ENCODE measurements around the gene SUV39H2.
"Not testable (repeated sequence)": the region's sequence is repeated elsewhere in the genome, so short reads cannot be mapped to it uniquely, and the experiment has no call there.

The SUV39H2 gene

DNA sequence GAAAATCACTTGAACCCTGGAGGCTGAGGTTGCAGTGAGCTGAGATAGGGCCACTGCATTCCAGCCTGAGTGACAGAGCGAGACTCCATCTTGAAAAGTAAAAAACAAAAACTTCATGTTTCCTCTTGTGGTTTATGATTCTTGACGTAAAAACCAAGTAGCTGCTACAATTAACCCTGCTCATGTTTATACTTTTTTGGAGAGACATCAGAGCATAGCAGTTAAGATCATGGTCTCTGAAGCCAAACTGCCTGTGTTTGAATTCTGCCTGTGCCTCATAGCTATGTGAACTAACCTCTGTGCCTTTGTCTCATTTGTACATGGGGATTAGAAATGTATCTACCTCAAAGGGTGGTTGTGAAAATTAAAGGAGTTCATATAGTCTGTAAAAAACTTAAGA, 27.2 kb downstream of the SUV39H2 start:
- ATAC-seq (no peak), DNase-seq (ENCODE audit: low spot score in 2 of 2) (no peak)
- Mint-ChIP-seq H3K4me3 (no peak overlapping the region), H3K9me3 (no peaks in the 10 kb centered on the region), H3K36me3 (peaks cover 83% of the 10 kb centered on the region), H3K4me1 (no peaks in the 10 kb centered on the region), H3K27ac (no peak overlapping the region)

DNA sequence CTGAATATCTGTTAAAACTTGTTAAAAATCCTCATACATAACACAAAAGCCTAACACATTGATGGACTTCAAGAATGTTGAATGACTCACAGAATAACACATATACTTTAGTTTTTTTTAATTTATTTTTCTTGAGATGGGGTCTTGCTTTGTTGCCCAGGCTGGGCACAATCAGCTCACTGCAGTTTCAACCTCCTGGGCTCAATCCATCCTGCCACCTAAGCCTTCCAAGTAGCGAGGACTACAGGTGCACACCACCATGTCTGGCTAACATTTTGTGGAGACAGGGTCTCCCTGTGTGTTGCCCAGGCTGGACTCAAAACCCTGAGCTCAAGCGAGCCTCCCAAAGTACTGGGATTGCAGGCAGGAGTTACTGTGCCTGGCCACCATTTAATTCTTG, 28.1 kb downstream of the SUV39H2 start:
- no peak for ATAC-seq
- Mint-ChIP-seq H3K4me3 (no peak overlapping the region), H3K36me3 (peaks cover 86% of the 10 kb centered on the region), H3K9me3 (no peaks in the 10 kb centered on the region), H3K27ac (no peak overlapping the region), H3K4me1 (no peaks in the 10 kb centered on the region)
- DNase-seq (ENCODE audit: low spot score in 2 of 2) = no peak

DNA sequence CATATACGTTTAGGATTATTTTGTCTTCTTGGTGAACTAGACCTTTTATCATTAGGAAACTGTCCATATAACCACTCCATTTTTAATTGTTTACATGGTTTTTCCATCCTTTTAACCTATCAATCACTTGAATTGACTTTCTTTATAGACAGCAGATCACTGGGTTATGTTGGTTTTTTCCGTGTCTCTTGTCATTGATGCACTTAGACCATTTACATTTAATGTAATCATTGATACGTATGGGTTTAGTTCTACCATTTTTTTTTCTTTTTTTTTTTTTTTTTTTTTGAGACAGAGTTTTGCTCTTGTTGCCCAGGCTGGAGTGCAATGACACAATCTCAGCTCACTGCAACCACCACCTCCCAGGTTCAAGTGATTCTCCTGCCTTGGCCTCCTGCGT, 28.9 kb downstream of the SUV39H2 start:
- ATAC-seq; DNase-seq (ENCODE audit: low spot score in 2 of 2); H3K4me1 Mint-ChIP-seq; H3K4me3 Mint-ChIP-seq; H3K27ac Mint-ChIP-seq; H3K9me3 Mint-ChIP-seq: not testable (repeated sequence)
- peaks cover 90% of the 10 kb centered on the region for H3K36me3 Mint-ChIP-seq

DNA sequence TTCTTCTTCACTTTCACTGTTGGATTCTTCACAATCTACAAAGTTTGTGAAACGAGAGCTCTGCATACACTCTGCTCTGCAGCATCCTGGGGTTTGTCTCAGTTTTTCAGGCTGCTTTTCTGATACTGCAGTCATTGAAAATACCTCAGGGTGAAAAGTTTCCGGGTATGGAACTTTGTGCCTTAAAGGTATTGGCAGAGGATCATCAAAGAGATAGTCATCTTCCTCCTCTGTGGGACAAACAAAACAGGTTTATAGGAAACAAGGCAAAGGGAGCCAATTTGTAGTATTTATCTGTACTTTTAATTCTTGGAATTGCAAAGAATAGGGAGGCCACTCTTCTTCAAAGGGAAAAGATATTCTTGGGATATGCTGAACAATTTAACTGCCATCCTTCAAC, 30.4 kb downstream of the SUV39H2 start:
- ATAC-seq = no peak
- Mint-ChIP-seq H3K36me3 (peaks cover 92% of the 10 kb centered on the region), H3K27ac (no peak overlapping the region), H3K4me3 (no peak overlapping the region), H3K9me3 (no peaks in the 10 kb centered on the region), H3K4me1 (no peaks in the 10 kb centered on the region)
- DNase-seq (ENCODE audit: low spot score in 2 of 2) = no peak

DNA sequence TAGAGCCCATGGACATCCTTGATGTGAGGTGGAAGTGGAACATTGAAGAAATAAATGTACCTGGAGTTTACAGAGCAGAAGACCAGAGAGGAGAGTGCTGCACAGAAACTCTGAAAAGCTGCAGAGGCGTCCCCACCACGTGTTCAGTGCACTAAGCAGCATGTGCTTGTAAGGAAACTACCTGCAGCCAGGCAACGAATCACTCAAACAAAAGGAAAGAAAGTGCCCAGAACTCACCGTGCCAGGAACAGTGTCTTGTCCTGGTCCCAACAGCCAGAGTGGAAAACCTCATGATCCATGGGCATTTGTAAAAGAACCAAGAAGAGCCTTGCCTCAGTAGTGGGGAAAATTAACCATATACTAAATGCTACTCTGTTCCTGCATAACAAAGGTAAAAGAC, 32.3 kb downstream of the SUV39H2 start:
- DNase-seq (ENCODE audit: low spot score in 2 of 2) = no peak
- no peak overlapping the region for H3K27ac Mint-ChIP-seq
- H3K4me1 Mint-ChIP-seq = peaks cover 8% of the 10 kb centered on the region
- no peaks in the 10 kb centered on the region for H3K9me3 Mint-ChIP-seq
- peaks cover 97% of the 10 kb centered on the region for H3K36me3 Mint-ChIP-seq
- H3K4me3 Mint-ChIP-seq = no peak overlapping the region
- ATAC-seq = no peak

DNA sequence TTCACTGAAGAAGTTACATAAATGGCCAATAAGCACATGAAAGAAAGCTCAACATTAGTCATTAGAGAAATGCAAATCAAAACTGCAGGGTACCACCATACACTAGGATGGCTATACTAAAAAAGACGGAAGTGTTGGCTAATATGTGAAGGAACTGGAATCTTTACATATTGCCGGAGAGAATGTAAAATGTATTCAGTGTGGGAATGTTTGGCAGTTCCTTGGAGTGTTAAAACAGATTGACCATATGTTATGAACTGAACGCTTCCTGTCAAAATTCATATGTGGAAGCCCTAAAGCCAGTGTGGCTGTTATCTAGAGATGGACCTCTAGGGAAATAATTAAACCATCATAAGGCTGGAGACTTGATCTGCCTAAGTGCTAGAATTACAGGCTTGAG, 33.1 kb downstream of the SUV39H2 start:
- Mint-ChIP-seq H3K36me3 (peaks cover 97% of the 10 kb centered on the region), H3K27ac (no peak overlapping the region), H3K4me1 (peaks cover 8% of the 10 kb centered on the region), H3K4me3 (no peak overlapping the region), H3K9me3 (no peaks in the 10 kb centered on the region)
- DNase-seq (ENCODE audit: low spot score in 2 of 2) (no peak), ATAC-seq (no peak)

DNA sequence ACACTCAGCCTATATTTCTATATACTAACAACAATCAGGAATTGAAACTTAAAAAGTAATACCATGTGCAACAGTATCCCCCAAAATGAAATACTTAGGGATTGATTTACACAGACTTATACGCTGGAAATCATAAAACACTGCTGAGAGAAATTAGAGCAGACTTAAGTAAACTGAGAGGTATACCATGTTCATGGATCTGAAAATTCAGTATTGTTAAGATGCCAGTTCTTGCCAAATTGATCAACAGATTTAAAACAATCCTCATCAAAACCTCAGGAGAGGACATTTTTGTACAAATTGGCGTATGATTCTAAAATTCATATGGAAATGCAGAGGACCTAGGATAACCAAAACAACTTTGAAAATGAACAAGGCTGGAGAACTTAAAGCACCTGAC, 37.9 kb downstream of the SUV39H2 start:
- Mint-ChIP-seq H3K27ac (no peak overlapping the region), H3K4me1 (peaks cover 8% of the 10 kb centered on the region), H3K4me3 (no peak overlapping the region), H3K9me3 (no peaks in the 10 kb centered on the region), H3K36me3 (peaks cover 99% of the 10 kb centered on the region)
- ATAC-seq (no peak), DNase-seq (ENCODE audit: low spot score in 2 of 2) (no peak)

DNA sequence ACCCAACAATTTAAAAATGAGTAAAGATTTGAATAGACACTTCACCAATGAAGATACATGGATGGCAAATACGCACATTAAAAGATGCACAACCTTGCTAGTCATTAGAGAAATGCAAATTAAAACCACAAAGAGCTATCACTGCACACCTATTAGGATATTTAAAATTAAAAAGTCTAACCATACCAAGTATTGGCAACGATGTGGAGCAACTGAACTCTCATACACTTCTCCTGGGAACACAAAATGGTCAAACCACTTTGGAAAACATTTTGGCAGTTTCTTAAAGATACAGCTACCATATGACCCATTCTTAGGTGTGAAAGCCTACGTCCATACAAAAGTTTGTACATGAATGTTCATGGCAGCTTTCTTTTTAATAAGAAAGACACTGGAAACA, 39.2 kb downstream of the SUV39H2 start:
- H3K4me3 Mint-ChIP-seq = no peak overlapping the region

DNA sequence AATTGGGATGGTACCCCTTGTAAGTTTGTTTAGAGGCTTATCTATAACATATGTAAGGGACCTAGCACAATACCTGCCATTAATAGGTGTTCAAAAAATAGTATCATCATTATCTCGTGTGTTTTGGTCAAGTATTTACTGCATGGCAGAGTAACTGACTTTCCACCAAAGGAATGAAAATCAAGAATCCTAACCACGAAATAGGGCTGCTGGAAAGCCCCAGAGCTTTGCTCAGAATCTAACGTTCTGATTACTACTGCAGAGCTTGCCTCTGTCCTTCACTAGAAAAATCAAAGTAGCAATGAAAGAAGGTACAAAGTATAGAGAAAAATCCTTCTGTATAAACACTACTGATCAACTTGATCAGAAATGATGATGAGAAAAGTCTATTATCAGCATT, 40.3 kb downstream of the SUV39H2 start:
- ATAC-seq (no peak), DNase-seq (ENCODE audit: low spot score in 2 of 2) (no peak)
- peaks cover 100% of the 10 kb centered on the region for H3K36me3 Mint-ChIP-seq
- peaks cover 8% of the 10 kb centered on the region for H3K4me1 Mint-ChIP-seq
- no peaks in the 10 kb centered on the region for H3K9me3 Mint-ChIP-seq
- H3K27ac Mint-ChIP-seq = no peak overlapping the region
- H3K4me3 Mint-ChIP-seq = no peak overlapping the region

More for the DNA sequence above, 39.2 kb downstream of the SUV39H2 start:
- H3K27ac Mint-ChIP-seq = no peak overlapping the region
- H3K36me3 Mint-ChIP-seq = peaks cover 100% of the 10 kb centered on the region
- DNase-seq (ENCODE audit: low spot score in 2 of 2) = no peak
- H3K9me3 Mint-ChIP-seq = no peaks in the 10 kb centered on the region
- ATAC-seq = no peak
- peaks cover 8% of the 10 kb centered on the region for H3K4me1 Mint-ChIP-seq

DNA sequence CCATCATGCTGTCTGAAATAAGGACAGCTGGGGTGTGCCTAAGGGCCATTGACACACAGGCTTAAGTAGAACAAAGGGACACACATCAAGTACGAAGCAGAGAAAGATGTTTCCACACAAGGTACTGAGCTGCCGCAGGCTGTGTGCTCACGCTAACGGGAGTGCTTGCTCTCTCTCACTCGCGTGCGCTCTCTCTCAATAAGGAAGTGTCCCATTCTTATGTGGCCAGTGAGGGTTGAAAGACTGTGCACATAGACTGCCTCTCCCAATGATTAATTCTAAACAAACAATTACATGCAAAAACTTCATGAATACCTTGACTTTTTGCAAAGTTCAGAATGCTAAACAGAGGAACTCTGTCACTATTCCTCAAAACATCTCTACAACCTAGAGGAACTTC, 45.3 kb downstream of the SUV39H2 start:
- no peak overlapping the region for H3K27ac Mint-ChIP-seq
- DNase-seq (ENCODE audit: low spot score in 2 of 2) (no peak), ATAC-seq (no peak)
- no peak overlapping the region for H3K4me3 Mint-ChIP-seq
- no peaks in the 10 kb centered on the region for H3K9me3 Mint-ChIP-seq
- H3K36me3 Mint-ChIP-seq = peaks cover 98% of the 10 kb centered on the region
- H3K4me1 Mint-ChIP-seq = no peaks in the 10 kb centered on the region

DNA sequence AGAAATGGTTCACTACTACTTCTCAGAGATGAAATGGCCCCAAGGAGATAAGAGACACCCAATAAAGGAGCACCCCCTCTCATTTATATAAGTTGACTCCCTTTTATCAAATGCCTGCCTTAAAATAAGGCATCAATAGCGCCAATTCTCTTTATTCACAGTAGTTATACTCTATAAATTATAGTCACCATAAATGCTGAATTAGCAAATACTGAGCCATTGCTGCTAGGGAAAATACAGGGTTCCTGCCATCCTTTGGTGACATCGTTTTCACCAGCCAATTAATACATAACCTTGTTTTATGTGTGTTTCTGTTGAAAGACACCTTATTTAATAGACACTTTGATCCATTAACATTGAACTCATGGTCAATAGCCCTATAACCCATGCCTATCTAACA, 46.6 kb downstream of the SUV39H2 start:
- Mint-ChIP-seq H3K36me3 (peaks cover 98% of the 10 kb centered on the region), H3K4me3 (no peak overlapping the region), H3K4me1 (no peaks in the 10 kb centered on the region), H3K9me3 (no peaks in the 10 kb centered on the region), H3K27ac (no peak overlapping the region)
- no peak for ATAC-seq
- no peak for DNase-seq (ENCODE audit: low spot score in 2 of 2)

DNA sequence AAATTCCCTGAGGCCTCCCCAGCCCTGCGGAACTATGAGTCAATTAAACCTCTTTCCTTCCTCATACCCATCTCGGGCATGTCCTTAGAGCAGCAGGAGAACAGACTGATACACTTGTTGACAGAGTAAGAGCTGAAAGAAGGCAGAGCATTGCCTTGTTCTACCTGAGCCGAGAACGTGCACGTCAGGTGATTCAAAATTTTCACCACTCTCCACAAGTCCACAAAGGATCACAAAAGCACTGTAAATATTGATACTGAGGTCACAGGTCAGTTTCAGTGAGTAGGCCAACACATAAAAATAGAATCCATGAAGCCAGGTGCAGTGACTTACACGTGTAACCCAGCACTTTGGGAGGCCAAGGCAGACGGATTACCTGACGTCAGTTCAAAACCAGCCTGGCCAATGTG, 47.4 kb downstream of the SUV39H2 start:
- Mint-ChIP-seq H3K36me3 (peaks cover 98% of the 10 kb centered on the region), H3K27ac (peak overlapping the region; percentile 48), H3K4me1 (no peaks in the 10 kb centered on the region), H3K9me3 (no peaks in the 10 kb centered on the region), H3K4me3 (no peak overlapping the region)
- no peak for DNase-seq (ENCODE audit: low spot score in 2 of 2)
- no peak for ATAC-seq

DNA sequence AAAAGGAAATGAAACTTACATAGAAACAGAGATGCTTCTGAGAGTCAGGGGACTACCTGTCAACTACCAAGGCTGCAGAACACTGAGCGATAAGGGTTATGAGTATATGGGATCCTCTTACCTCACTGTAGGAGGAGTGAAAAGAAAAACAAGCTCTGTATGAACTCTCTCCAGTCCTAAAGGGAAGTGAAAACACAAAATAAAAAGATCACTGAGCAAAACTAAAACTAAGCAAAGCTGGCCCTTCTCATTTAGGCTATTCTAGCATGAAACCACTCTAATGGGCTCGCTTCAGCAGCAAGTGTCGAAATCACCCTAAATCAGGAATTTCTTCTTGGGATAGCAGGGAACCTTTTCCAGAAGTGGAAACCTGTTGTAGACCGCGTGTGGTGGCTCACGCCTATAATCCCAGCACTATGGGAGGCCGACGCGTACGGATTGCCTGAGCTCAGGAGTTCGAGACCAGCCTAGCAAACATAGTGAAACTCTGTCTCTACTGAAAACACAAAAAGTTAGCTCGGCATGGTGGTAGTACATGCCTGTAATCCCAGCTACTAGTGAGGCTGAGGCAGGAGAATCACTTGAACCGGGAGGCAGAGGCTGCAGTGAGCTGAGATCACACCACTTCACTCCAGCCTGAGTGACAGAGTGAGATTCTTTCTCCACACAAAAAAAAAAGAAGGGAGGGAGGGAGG, 48.2 kb downstream of the SUV39H2 start:
- H3K36me3 Mint-ChIP-seq = peaks cover 98% of the 10 kb centered on the region
- no peaks in the 10 kb centered on the region for H3K4me1 Mint-ChIP-seq
- no peak overlapping the region for H3K4me3 Mint-ChIP-seq
- DNase-seq (ENCODE audit: low spot score in 2 of 2) = no peak
- H3K9me3 Mint-ChIP-seq = no peaks in the 10 kb centered on the region
- no peak overlapping the region for H3K27ac Mint-ChIP-seq
- peak; percentile 32 for ATAC-seq

DNA sequence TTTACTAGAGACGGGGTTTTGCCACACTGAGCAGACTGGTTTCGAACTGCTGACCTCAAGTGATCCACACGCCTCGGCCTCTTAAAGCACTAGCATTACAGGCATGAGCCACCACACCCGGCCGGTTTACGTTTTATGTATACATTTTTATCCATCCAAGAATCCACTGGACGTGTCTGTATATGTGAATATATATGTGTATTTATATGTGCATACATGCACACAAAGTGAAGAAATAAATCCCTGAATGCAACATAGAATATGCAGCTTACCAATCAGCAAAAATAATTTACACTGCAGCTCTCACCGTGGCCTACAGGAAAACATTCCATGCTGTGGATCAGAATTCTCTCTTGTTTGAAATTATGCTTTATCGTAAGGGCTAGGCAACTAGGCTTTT, 51.9 kb downstream of the SUV39H2 start:
- H3K4me1 Mint-ChIP-seq = no peaks in the 10 kb centered on the region
- no peak for ATAC-seq
- H3K4me3 Mint-ChIP-seq = no peak overlapping the region
- H3K9me3 Mint-ChIP-seq = no peaks in the 10 kb centered on the region
- no peak overlapping the region for H3K27ac Mint-ChIP-seq
- peaks cover 98% of the 10 kb centered on the region for H3K36me3 Mint-ChIP-seq
- no peak for DNase-seq (ENCODE audit: low spot score in 2 of 2)

DNA sequence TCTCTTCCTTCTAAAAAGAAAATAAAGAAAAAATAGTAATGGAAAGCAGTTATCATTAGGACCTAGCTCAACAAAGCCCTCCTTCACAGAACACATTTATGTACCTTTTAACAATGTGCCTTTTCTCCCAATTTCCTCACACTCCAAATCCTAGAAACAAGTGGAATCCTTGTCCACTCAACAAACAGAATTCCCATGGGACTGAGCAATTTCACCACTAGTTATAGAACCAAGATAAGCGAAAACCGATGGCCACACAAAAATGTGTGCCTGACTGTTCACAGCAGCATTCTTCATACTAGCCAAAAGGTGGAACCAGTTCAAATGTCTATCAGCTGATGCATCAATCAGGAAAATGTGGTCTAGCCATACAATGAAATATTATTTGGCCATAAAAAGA, 57.9 kb downstream of the SUV39H2 start:
- peaks cover 94% of the 10 kb centered on the region for H3K36me3 Mint-ChIP-seq
- peak overlapping the region; percentile 55 for H3K27ac Mint-ChIP-seq

DNA sequence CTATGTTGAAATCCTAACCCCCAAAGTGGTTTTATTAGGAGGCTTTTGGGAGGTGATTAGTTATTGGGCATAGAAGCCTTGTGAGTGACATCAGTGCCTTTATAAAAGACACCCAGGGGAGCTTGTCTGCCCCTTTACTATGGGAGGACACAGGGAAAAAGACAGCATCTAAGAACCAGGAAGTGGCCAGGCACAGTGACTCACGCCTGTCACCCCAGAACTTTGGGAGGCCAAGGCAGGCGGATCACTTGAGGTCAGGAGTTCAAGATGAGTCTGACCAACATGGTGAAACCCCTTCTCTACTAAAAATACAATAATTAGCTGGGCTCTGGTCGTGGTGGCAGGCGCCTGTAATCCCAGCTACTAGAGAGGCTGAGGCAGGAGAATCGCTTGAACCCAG, 60.3 kb downstream of the SUV39H2 start:
- H3K4me3 Mint-ChIP-seq, H3K27ac Mint-ChIP-seq, H3K9me3 Mint-ChIP-seq: not testable (repeated sequence)
- Mint-ChIP-seq H3K36me3 (peaks cover 93% of the 10 kb centered on the region), H3K4me1 (peaks cover 14% of the 10 kb centered on the region)
- ATAC-seq = peak; percentile 91
- peak in 1 of 2 donors; percentile 62 for DNase-seq (ENCODE audit: low spot score in 2 of 2)

More for the DNA sequence above, 57.9 kb downstream of the SUV39H2 start:
- no peak overlapping the region for H3K4me3 Mint-ChIP-seq
- H3K4me1 Mint-ChIP-seq = peaks cover 7% of the 10 kb centered on the region
- no peaks in the 10 kb centered on the region for H3K9me3 Mint-ChIP-seq
- DNase-seq (ENCODE audit: low spot score in 2 of 2) (no peak), ATAC-seq (no peak)

All from stimulated activated effector memory CD8-positive, alpha-beta T cell treated with anti-CD3 and anti-CD28 coated beads, Interleukin-12 subunit alpha, Interleukin-12 subunit beta, amount 100 ng/mL, for 72 hours (primary cell).